Muscle layer of duodenum (tissue), 2 donors: ENCODE results near the gene SNAP47.

Experiments used
- H3K27ac ChIP-seq: one replicate; pipeline ENCODE4 v1.7.0; 2013; ENCODE audit warnings: mild to moderate bottlenecking, low read length
- H3K27me3 ChIP-seq: one replicate; pipeline ENCODE4 v1.7.0; 2013; ENCODE audit warnings: low read depth, mild to moderate bottlenecking, control low read depth, low read length
- H3K36me3 ChIP-seq, 2 donors: one replicate each; pipeline ENCODE4 v1.7.0; 2013; ENCODE audit warnings: low read length in 2 of 2, control low read depth in 1 of 2, mild to moderate bottlenecking in 1 of 2; ENCODE audit not compliant: insufficient read depth in 2 of 2, control insufficient read depth in 1 of 2
- H3K4me1 ChIP-seq, 2 donors: one replicate each; pipeline ENCODE4 v1.7.0; 2013; ENCODE audit warnings: low read length in 2 of 2, mild to moderate bottlenecking in 2 of 2, control low read depth in 1 of 2, moderate library complexity in 1 of 2; ENCODE audit not compliant: insufficient read depth in 2 of 2, control insufficient read depth in 1 of 2
- H3K4me3 ChIP-seq, 2 donors: one replicate each; pipeline ENCODE4 v1.7.0; 2013; ENCODE audit warnings: low read length in 2 of 2, low read depth in 1 of 2, mild to moderate bottlenecking in 1 of 2
- H3K9me3 ChIP-seq, 2 donors: one replicate each; pipeline ENCODE4 v1.7.0; 2013; ENCODE audit warnings: low read length in 2 of 2, control low read depth in 1 of 2, mild to moderate bottlenecking in 1 of 2; ENCODE audit not compliant: control insufficient read depth in 1 of 2
- donor health status: healthy.

Gene SNAP47

DNA sequence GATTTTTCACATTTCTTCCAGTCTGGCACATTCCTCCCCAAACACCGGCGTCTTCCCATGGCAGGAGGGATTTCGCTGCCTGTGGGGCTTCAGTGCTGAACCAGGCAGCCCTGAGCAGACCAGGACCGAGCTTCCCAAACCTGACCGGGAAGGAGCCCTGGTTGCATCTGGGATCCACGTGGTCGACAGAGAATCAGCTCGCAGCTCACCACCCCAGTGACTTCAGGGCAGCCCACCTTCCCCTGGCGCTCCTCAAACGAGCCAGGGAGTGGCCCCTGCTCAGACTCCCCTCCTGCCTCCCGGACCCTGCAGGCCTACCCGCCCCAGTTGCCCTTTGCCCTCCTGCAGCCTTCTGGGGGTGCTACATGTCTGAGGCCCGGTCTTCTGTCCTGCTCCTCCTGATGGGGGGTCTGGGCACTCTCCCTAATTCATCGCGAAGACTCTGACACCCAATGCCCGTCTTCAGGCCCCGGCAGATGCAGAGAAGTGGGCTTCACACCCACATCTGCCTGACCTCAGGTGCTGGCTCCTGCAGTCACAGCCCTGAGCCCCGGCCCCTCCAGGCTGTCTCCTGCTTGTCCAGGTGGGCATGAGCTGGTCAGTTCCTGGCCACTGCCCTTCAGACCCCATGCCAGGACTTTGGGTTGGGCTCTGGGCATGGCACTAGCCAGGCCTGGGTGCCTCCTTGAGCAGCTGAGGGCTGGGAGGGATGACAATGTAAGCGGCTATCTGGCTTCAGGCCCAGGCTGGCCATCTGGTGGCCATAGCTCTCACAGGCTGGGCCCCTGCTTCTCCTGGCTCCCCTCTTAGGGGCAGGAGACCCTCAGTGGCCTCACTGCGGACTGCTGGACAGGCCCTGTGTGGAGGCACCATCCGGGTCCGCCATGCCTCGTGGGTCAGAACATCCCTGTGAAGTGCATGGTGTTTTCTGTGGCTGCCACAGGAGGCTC lies 54.1 kb downstream of the SNAP47 start:
- peak overlapping the region in 1 of 2 donors; percentile 73 for H3K4me3 ChIP-seq
- H3K9me3 ChIP-seq = no peaks in the 10 kb centered on the region
- peaks cover 9 to 25% of the 10 kb centered on the region in 2 donors for H3K4me1 ChIP-seq
- no peaks in the 10 kb centered on the region for H3K36me3 ChIP-seq
- peaks cover 4% of the 10 kb centered on the region for H3K27me3 ChIP-seq
- no peak overlapping the region for H3K27ac ChIP-seq

DNA sequence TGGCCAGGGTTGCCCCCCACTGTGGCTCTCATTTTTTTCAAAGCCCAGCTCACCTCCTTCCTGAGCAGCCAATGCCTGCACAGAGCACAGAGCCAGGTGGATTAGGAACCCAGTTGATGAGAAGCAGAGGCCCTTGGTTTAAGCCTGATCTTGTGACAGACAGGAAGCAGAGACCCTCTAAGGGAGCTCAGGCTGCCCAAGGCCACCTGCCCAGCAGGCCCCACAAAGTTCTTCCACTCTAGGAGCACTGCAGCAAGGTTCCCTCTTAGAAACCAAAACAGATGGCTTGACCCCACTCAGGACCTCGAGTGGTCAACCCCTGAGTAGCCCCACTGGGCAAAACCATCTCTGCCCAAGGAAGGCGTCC lies 54.8 kb downstream of the SNAP47 start:
- no peak overlapping the region for H3K4me3 ChIP-seq
- peaks cover 9 to 31% of the 10 kb centered on the region in 2 donors for H3K4me1 ChIP-seq
- no peaks in the 10 kb centered on the region for H3K36me3 ChIP-seq
- no peak overlapping the region for H3K27ac ChIP-seq
- H3K9me3 ChIP-seq = no peaks in the 10 kb centered on the region
- peaks cover 4% of the 10 kb centered on the region for H3K27me3 ChIP-seq

DNA sequence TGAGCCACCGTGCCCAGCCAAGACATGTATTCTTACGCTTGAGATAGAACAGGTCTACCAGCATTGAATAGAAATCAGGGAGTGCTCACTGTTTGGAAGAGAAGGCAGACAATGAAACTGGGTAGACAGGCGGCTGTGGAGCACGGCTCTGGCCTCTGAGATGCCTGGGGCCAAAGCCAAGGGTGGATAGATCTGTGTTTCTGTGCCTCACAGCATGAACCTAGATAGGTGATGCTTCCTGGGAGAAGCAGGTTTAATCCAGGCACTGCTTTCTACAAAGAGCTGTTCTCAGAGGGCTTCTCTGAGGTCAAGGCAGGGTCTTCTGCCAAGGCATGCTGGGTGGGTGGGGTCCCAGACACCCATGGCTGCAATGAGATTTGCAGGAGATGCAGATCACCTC lies 55.6 kb downstream of the SNAP47 start:
- Histone ChIP-seq H3K27ac (no peak overlapping the region), H3K4me3 (no peak overlapping the region), H3K27me3 (peaks cover 4% of the 10 kb centered on the region), H3K36me3 (no peaks in the 10 kb centered on the region), H3K9me3 (no peaks in the 10 kb centered on the region), H3K4me1 (peaks cover 9 to 30% of the 10 kb centered on the region in 2 donors)

DNA sequence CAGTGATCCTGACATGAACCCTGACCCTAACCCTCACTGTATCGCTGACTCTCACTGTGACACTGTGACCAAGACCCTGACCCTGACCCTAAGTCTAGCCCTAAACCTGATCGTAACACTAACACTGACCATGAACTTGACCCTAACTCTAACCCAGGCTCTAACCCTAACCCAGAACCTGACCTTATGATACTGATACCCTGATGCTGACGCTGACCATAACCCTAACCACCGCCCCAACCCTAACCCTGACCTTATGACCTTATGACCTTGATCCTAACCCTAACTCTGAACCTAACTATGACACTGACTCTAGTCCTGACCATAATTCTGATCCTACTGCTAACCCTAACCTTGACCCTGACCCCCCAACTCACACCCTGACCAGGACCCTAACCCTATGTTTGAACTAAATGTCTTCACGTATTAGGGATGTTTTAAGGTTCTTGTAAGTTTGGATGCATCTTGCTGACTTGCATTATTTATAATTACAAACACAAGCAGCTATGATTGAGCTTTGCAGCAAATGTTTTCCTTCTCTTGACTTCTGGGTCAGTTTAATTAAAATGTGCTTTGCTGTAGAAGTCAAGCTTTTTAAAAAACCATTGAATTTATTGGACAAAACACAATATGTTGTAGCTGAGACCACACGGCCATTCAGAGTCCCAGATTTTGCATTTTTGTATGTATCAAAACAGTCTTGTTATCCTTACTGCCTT lies 56.3 kb downstream of the SNAP47 start:
- Histone ChIP-seq H3K9me3 (no peaks in the 10 kb centered on the region), H3K36me3 (no peaks in the 10 kb centered on the region)

GRCh38 chr1:227792216-227793078 lies 57.2 kb downstream of the SNAP47 start:
- Histone ChIP-seq H3K27ac (no peak overlapping the region), H3K4me1 (peaks cover 0 to 16% of the 10 kb centered on the region in 2 donors), H3K9me3 (no peaks in the 10 kb centered on the region), H3K36me3 (no peaks in the 10 kb centered on the region), H3K27me3 (no peaks in the 10 kb centered on the region), H3K4me3 (no peak overlapping the region)

More for the DNA sequence above, 56.3 kb downstream of the SNAP47 start:
- Histone ChIP-seq H3K4me3 (no peak overlapping the region), H3K4me1 (peaks cover 4 to 23% of the 10 kb centered on the region in 2 donors), H3K27me3 (no peaks in the 10 kb centered on the region), H3K27ac (no peak overlapping the region)

DNA sequence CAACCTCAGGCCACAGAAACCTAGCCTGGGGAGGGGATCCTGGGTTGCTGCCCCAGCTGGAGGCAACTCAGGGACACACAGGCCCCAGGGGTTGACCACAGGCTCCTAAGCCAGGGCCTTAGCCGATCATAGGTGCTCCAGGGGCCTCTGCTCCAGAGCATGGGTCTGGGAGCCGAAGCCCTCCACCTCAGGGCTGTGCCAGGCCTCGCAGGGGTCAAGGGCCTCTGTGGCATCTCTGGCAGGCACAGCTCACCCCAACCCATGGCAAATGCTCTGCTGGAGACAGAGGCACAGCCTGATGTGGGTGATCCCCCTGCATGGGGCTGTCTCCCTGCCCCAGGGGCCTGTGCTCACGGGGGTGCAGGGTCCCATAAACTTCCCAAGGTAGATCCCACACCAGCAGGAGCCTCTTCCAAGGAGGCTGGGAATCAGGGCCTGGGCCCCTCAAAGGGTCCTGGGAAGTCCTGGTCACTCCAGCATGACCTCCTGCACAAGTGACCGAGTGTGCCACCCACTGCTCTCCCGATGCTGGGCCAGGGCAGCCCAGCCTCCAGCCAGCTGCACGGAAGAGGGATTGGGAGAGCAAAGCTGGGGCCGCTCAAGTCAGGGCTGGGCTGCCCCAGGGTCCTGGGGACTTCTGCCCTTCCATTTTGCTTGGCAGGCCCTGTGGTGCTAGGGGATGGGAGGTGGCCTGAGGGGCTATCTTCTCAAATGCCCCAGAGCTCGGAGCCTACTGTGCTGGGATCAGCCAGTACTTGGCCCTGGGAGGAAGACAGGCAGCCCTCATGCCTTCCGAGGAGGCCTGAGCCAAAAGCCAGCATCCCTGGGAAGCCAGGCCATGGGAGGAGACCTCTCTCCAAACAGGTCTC lies 58.1 kb downstream of the SNAP47 start:
- H3K27ac ChIP-seq = no peak overlapping the region
- no peaks in the 10 kb centered on the region for H3K9me3 ChIP-seq
- H3K27me3 ChIP-seq = no peaks in the 10 kb centered on the region
- H3K36me3 ChIP-seq = no peaks in the 10 kb centered on the region
- H3K4me1 ChIP-seq = peaks cover 0 to 15% of the 10 kb centered on the region in 2 donors
- no peak overlapping the region for H3K4me3 ChIP-seq

DNA sequence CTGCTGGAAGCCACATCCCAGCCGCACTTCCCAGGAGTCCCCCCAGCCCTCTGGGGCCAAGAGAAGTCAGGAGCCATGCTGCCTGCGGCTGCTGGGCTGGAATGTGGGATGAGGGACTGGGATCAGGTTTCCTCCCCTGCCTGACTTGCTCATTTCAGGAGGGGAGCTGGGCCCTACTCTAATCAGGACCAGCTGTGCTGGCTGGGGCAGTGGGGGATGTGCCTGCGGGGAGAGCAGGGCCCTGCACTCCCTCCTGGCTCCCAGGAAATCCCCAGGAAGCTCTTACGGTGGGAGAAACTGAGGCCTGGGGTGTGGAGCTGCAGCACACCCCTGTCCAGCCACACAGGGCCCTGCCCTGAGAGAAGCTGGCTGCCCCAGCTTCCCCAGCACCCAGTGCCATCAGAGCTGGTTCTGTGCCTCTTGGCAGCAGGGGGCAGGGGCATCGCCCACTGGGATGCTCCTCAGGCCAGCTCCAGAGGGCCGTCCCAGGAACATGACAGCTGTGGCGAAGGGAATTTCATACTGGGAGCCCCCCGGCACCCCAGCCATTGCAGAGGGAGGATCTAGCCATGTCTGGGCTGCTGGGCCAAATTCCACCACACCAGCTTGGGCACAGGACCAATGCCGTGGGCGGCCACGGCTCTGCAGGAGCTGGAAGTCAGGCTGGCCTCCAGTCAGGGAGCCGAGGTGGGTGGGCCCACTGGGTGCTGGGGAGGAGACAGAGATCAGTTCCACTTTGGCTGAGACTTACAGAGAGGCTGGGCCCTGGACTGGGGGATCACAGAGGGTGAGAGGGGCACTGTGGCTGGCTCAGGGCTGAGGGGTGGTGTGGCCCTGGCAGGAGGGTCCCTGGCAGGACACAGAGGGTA lies 58.9 kb downstream of the SNAP47 start:
- peaks cover 0 to 10% of the 10 kb centered on the region in 2 donors for H3K4me1 ChIP-seq
- no peaks in the 10 kb centered on the region for H3K9me3 ChIP-seq
- no peaks in the 10 kb centered on the region for H3K36me3 ChIP-seq
- H3K4me3 ChIP-seq = no peak overlapping the region
- no peak overlapping the region for H3K27ac ChIP-seq
- H3K27me3 ChIP-seq = no peaks in the 10 kb centered on the region

DNA sequence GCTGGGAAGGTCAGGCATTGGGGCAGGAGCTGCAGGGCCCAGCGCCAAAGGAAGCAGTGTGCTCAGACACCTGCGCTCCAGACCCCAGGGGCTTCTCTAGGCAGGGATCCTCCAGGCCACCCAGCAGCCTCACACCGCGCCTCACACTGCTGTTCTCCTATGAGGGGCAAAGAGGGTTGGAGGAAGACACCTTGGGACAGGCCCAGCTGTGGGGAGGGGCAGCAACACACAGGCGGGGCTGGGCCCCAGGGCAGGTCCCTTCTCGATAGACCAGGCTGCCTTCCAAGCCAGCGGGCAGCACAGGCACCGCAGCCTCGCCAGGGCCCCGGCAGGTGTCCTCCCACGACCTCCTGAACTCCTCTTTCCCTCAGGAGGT lies 59.6 kb downstream of the SNAP47 start:
- peaks cover 0 to 10% of the 10 kb centered on the region in 2 donors for H3K4me1 ChIP-seq
- no peaks in the 10 kb centered on the region for H3K27me3 ChIP-seq
- no peaks in the 10 kb centered on the region for H3K36me3 ChIP-seq
- no peak overlapping the region for H3K27ac ChIP-seq
- no peak overlapping the region for H3K4me3 ChIP-seq
- H3K9me3 ChIP-seq = no peaks in the 10 kb centered on the region

DNA sequence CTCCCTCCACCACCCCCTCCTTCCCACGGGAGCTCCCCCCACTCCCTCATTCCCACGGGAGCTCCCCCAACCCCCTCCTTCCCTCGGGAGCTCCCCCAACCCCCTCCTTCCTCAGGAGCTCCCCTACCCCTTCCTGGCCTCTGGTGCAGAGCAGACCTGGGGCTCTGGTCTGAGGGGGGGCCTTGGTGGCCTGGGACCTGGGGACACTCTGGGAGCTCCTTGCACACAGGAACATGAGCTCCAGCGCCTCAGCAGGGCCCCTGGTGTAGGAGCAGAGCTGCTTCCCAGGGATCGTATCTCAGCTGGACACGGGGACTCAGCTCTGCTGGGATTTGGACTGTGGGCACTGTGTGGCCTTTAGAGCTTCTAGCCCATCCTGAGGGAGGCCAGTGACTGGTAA lies 60.5 kb downstream of the SNAP47 start:
- no peaks in the 10 kb centered on the region for H3K9me3 ChIP-seq
- no peak overlapping the region for H3K27ac ChIP-seq
- H3K27me3 ChIP-seq = no peaks in the 10 kb centered on the region
- no peaks in the 10 kb centered on the region for H3K36me3 ChIP-seq
- peaks cover 0 to 10% of the 10 kb centered on the region in 2 donors for H3K4me1 ChIP-seq
- no peak overlapping the region for H3K4me3 ChIP-seq
